Measurements from ENCODE around the gene ELMO1.

The ELMO1 gene

GRCh38 chr7:36871863-36872262 is 576.8 kb downstream of the ELMO1 start:
- Histone ChIP-seq H3K27me3 (ENCODE audit: insufficient read depth, poor library complexity, severe bottlenecking) (no peaks in the 10 kb centered on the region), H3K4me3 (ENCODE audit: severe bottlenecking) (no peak overlapping the region), H3K4me1 (ENCODE audit: insufficient read depth, poor library complexity, severe bottlenecking) (no peaks in the 10 kb centered on the region), H3K9me3 (ENCODE audit: severe bottlenecking) (no peaks in the 10 kb centered on the region), H3K36me3 (ENCODE audit: low read depth) (no peaks in the 10 kb centered on the region), H3K27ac (ENCODE audit: poor library complexity, severe bottlenecking) (no peak overlapping the region)
- no peak for DNase-seq (ENCODE audit: low spot score)
- TF ChIP-seq, protein P1, sequence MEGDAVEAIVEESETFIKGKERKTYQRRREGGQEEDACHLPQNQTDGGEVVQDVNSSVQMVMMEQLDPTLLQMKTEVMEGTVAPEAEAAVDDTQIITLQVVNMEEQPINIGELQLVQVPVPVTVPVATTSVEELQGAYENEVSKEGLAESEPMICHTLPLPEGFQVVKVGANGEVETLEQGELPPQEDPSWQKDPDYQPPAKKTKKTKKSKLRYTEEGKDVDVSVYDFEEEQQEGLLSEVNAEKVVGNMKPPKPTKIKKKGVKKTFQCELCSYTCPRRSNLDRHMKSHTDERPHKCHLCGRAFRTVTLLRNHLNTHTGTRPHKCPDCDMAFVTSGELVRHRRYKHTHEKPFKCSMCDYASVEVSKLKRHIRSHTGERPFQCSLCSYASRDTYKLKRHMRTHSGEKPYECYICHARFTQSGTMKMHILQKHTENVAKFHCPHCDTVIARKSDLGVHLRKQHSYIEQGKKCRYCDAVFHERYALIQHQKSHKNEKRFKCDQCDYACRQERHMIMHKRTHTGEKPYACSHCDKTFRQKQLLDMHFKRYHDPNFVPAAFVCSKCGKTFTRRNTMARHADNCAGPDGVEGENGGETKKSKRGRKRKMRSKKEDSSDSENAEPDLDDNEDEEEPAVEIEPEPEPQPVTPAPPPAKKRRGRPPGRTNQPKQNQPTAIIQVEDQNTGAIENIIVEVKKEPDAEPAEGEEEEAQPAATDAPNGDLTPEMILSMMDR (IDR thresholded peaks at IDR 0.05; ENCODE audit: poor library complexity, severe bottlenecking) = no peak
- no peak for ATAC-seq (ENCODE audit: low read depth)

- no peaks in the 10 kb centered on the region for H3K36me3 ChIP-seq (ENCODE audit: low read depth)
- DNase-seq (ENCODE audit: low spot score) (no peak), ATAC-seq (ENCODE audit: low read depth) (no peak)
- H3K27me3 ChIP-seq (ENCODE audit: insufficient read depth, poor library complexity, severe bottlenecking) = no peaks in the 10 kb centered on the region
- H3K9me3 ChIP-seq (ENCODE audit: severe bottlenecking) = no peaks in the 10 kb centered on the region
- no peak overlapping the region for H3K27ac ChIP-seq (ENCODE audit: poor library complexity, severe bottlenecking)
- TF ChIP-seq, protein P1 (IDR thresholded peaks at IDR 0.05; ENCODE audit: poor library complexity, severe bottlenecking) = no peak
- no peaks in the 10 kb centered on the region for H3K4me1 ChIP-seq (ENCODE audit: insufficient read depth, poor library complexity, severe bottlenecking)
- no peak overlapping the region for H3K4me3 ChIP-seq (ENCODE audit: severe bottlenecking)
Measured at GRCh38 chr7:36871355-36871738, 577.3 kb downstream of the ELMO1 start.

GRCh38 chr7:36870625-36871354 is 577.9 kb downstream of the ELMO1 start:
- TF ChIP-seq, protein P1 (IDR thresholded peaks at IDR 0.05; ENCODE audit: poor library complexity, severe bottlenecking) = no peak
- Histone ChIP-seq H3K9me3 (ENCODE audit: severe bottlenecking) (no peaks in the 10 kb centered on the region), H3K27ac (ENCODE audit: poor library complexity, severe bottlenecking) (no peak overlapping the region), H3K4me3 (ENCODE audit: severe bottlenecking) (no peak overlapping the region), H3K4me1 (ENCODE audit: insufficient read depth, poor library complexity, severe bottlenecking) (no peaks in the 10 kb centered on the region), H3K27me3 (ENCODE audit: insufficient read depth, poor library complexity, severe bottlenecking) (no peaks in the 10 kb centered on the region), H3K36me3 (ENCODE audit: low read depth) (no peaks in the 10 kb centered on the region)
- no peak for DNase-seq (ENCODE audit: low spot score)
- no peak for ATAC-seq (ENCODE audit: low read depth)

DNA sequence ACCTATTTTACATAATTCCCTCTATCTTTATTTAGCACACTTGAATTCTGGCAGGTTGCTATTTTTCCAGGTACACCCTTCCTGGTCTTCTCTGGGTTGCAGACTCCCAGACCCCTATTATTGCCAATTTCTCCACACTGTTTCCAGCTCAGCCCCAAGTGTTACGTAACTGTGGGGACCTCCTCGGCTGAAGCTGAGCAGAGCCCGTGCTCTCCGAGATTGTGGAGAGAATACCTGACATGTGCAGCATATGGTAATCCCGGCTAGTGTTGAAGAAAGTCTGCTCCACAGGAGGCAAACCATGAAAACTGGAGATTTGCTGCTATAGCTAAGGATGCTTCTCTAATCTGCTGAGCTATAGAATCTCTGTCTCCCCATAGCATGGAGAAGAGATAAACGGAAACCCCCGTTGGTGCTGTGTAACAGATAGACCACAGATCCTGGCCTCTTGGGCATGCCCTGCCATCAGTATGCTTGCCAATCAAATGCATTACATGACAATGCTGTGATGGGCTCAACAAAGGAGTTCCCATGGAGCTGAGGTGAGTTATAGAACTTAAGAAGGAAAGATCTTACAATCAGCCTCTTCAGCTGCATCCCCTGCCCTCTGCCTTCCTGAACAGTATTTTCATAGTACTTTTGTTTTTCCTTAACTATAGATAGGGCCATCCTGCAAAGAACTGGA is 579.8 kb downstream of the ELMO1 start:
- H3K27me3 ChIP-seq (ENCODE audit: insufficient read depth, poor library complexity, severe bottlenecking) = no peaks in the 10 kb centered on the region
- TF ChIP-seq, protein P1 (IDR thresholded peaks at IDR 0.05; ENCODE audit: poor library complexity, severe bottlenecking) = no peak
- no peaks in the 10 kb centered on the region for H3K9me3 ChIP-seq (ENCODE audit: severe bottlenecking)
- no peak for ATAC-seq (ENCODE audit: low read depth)
- no peak overlapping the region for H3K27ac ChIP-seq (ENCODE audit: poor library complexity, severe bottlenecking)
- DNase-seq (ENCODE audit: low spot score) = no peak
- no peak overlapping the region for H3K4me3 ChIP-seq (ENCODE audit: severe bottlenecking)
- no peaks in the 10 kb centered on the region for H3K36me3 ChIP-seq (ENCODE audit: low read depth)
- H3K4me1 ChIP-seq (ENCODE audit: insufficient read depth, poor library complexity, severe bottlenecking) = no peaks in the 10 kb centered on the region

GRCh38 chr7:36865019-36865418 is 583.6 kb downstream of the ELMO1 start:
- Histone ChIP-seq H3K27me3 (ENCODE audit: insufficient read depth, poor library complexity, severe bottlenecking) (no peaks in the 10 kb centered on the region), H3K9me3 (ENCODE audit: severe bottlenecking) (no peaks in the 10 kb centered on the region), H3K4me3 (ENCODE audit: severe bottlenecking) (no peak overlapping the region), H3K4me1 (ENCODE audit: insufficient read depth, poor library complexity, severe bottlenecking) (no peaks in the 10 kb centered on the region), H3K36me3 (ENCODE audit: low read depth) (no peaks in the 10 kb centered on the region), H3K27ac (ENCODE audit: poor library complexity, severe bottlenecking) (no peak overlapping the region)
- no peak for DNase-seq (ENCODE audit: low spot score)
- TF ChIP-seq, protein P1 (IDR thresholded peaks at IDR 0.05; ENCODE audit: poor library complexity, severe bottlenecking) = no peak
- ATAC-seq (ENCODE audit: low read depth) = no peak

All from RWPE2 (cell line).